Left lung (tissue), 10 donors: ENCODE results near the gene PHACTR3. TPM values are rescaled to one million over a fixed set of nuclear protein-coding genes. Genes with fewer than 3 reads are reported as not detected.

Experiments used
- ATAC-seq: fragments of 200-7000 bp; cut with Tn5 transposase; one replicate; pipeline ENCODE4 v1.9.1; 2020; ENCODE audit warnings: moderate library complexity
- DNase-seq, 4 donors: peaks; one replicate each; pipeline ENCODE4 v3.0.0-alpha.2; 2013 to 2020
- H3K27ac ChIP-seq, 2 donors: fragments of 200-600 bp; sonication (generic) in 1 of 2; one replicate each; pipeline versions ENCODE4 v1.5.0 to v1.8.0; 2020 to 2021
- H3K27me3 ChIP-seq, 2 donors: fragments of 200-600 bp; sonication (generic) in 1 of 2; one replicate each; pipeline versions ENCODE4 v1.5.0 to v1.8.0; 2020 to 2021
- H3K36me3 ChIP-seq, 2 donors: fragments of 200-600 bp; sonication (generic) in 1 of 2; one replicate each; pipeline versions ENCODE4 v1.5.0 to v1.8.0; 2020 to 2021
- H3K4me1 ChIP-seq, 2 donors: fragments of 200-600 bp; one replicate each; pipeline ENCODE4 v1.8.0; 2021
- H3K4me3 ChIP-seq, 2 donors: fragments of 200-600 bp; sonication (generic) in 1 of 2; one replicate each; pipeline versions ENCODE4 v1.5.0 to v1.8.0; 2020 to 2021; ENCODE audit warnings: mild to moderate bottlenecking in 1 of 2
- H3K9me3 ChIP-seq, 2 donors: fragments of 200-600 bp; sonication (generic) in 1 of 2; one replicate each; pipeline versions ENCODE4 v1.5.0 to v1.8.0; 2020 to 2021
- CTCF ChIP-seq, 2 donors: fragments of 200-600 bp; sonication (generic) in 1 of 2; IDR thresholded peaks; one replicate each; pipeline versions ENCODE4 v1.5.0 to v1.8.0; 2021; ENCODE audit warnings: antibody characterized with exemption in 2 of 2
- intact Hi-C, 2 donors: fragments of 100-400 bp; cut with DNase I; formaldehyde crosslinking; loops; one replicate each; pipeline versions ENCODE4 v1.11.2 to v1.14.2; 2022
- polyA plus RNA-seq, 6 donors: library from polyadenylated mRNA; unstranded; fragments of 120-200 nt; gene quantifications; one replicate each; pipeline ENCODE4 v1.2.1, GENCODE V29; 2013; ENCODE audit not compliant: insufficient read length in 6 of 6
- total RNA-seq, 2 donors: library from RNA; stranded (reverse); fragmentation: NEBNext Ultra II Directional; extraction: Animal tissue kit (Norgen Biotek cat#: 25700); gene quantifications; one replicate each; pipeline ENCODE4 v1.2.1, GENCODE V29; 2021
- donor health status: DM: no; HTN: yes; CAD: no.
- donor health status: DM: no; HTN: no; CAD: no.

PHACTR3 gene
- total and polyA plus RNA-seq, 8 donors = 3.5 to 14.5 (median 4.4) TPM

GRCh38 chr20:59756241-59756640 lies 151.9 kb downstream of the PHACTR3 start:
- Histone ChIP-seq H3K4me1 (peaks cover 4 to 15% of the 10 kb centered on the region in 2 donors), H3K9me3 (no peaks in the 10 kb centered on the region), H3K27me3 (peaks cover 0 to 80% of the 10 kb centered on the region in 2 donors), H3K36me3 (no peaks in the 10 kb centered on the region), H3K27ac (no peak overlapping the region), H3K4me3 (no peak overlapping the region)
- no peak for TF ChIP-seq CTCF (IDR thresholded peaks at IDR 0.05)
- DNase-seq = no peak
- no peak for ATAC-seq
- intact Hi-C loops = loop anchor here in 1 of 2 donors (10.0 kb wide), 1 partner anchor 181 kb away; no protein-coding TSS in a partner anchor

- H3K4me1 ChIP-seq = no peaks in the 10 kb centered on the region
- H3K36me3 ChIP-seq = no peaks in the 10 kb centered on the region
- ATAC-seq = no peak
Observed at GRCh38 chr20:59764037-59764436, 159.7 kb downstream of the PHACTR3 start.

GRCh38 chr20:59765599-59766177 lies 161.3 kb downstream of the PHACTR3 start:
- no peak overlapping the region for H3K4me3 ChIP-seq
- no peak for ATAC-seq
- peaks cover 0 to 16% of the 10 kb centered on the region in 2 donors for H3K27me3 ChIP-seq
- TF ChIP-seq CTCF (IDR thresholded peaks at IDR 0.05) = no peak
- no peak overlapping the region for H3K27ac ChIP-seq
- DNase-seq = no peak
- H3K4me1 ChIP-seq = no peaks in the 10 kb centered on the region
- H3K9me3 ChIP-seq = no peaks in the 10 kb centered on the region
- no peaks in the 10 kb centered on the region for H3K36me3 ChIP-seq
- intact Hi-C loops = loop anchor here in 1 of 2 donors (10.0 kb wide), 1 partner anchor 61 kb away; no protein-coding TSS in a partner anchor

More at GRCh38 chr20:59764037-59764436, 159.7 kb downstream of the PHACTR3 start:
- no peaks in the 10 kb centered on the region for H3K9me3 ChIP-seq
- H3K27me3 ChIP-seq = peaks cover 0 to 24% of the 10 kb centered on the region in 2 donors
- TF ChIP-seq CTCF (IDR thresholded peaks at IDR 0.05) = no peak
- H3K27ac ChIP-seq = no peak overlapping the region
- no peak overlapping the region for H3K4me3 ChIP-seq
- intact Hi-C loops = loop anchor here in 1 of 2 donors (10.0 kb wide), 1 partner anchor 59 kb away; no protein-coding TSS in a partner anchor
- DNase-seq = peak in 1 of 4 donors; percentile 2

- intact Hi-C loops = loop anchor here in 1 of 2 donors (10.0 kb wide), 1 partner anchor 63 kb away; no protein-coding TSS in a partner anchor
- ATAC-seq (no peak), DNase-seq (no peak)
- Histone ChIP-seq H3K4me3 (no peak overlapping the region), H3K9me3 (no peaks in the 10 kb centered on the region), H3K27ac (no peak overlapping the region), H3K4me1 (no peaks in the 10 kb centered on the region), H3K27me3 (peaks cover 0 to 16% of the 10 kb centered on the region in 2 donors), H3K36me3 (no peaks in the 10 kb centered on the region)
- TF ChIP-seq CTCF (IDR thresholded peaks at IDR 0.05) = no peak
Observed at GRCh38 chr20:59767656-59768055, 163.3 kb downstream of the PHACTR3 start.

GRCh38 chr20:59770270-59770669 lies 165.9 kb downstream of the PHACTR3 start:
- TF ChIP-seq CTCF (IDR thresholded peaks at IDR 0.05) = no peak
- H3K4me1 ChIP-seq = no peaks in the 10 kb centered on the region
- intact Hi-C loops = no loop called here
- ATAC-seq = no peak
- no peak overlapping the region for H3K27ac ChIP-seq
- H3K27me3 ChIP-seq = peaks cover 0 to 12% of the 10 kb centered on the region in 2 donors
- H3K36me3 ChIP-seq = no peaks in the 10 kb centered on the region
- no peaks in the 10 kb centered on the region for H3K9me3 ChIP-seq
- no peak overlapping the region for H3K4me3 ChIP-seq
- DNase-seq = peak in 1 of 4 donors; percentile 1
